ENCODE data around the gene PPP2R5A. TPM values are rescaled to one million over a fixed set of nuclear protein-coding genes. Genes with fewer than 3 reads are reported as not detected.
"Not testable (repeated sequence)": the region's sequence is repeated elsewhere in the genome, so short reads cannot be mapped to it uniquely, and the experiment has no call there.

PPP2R5A gene
- total RNA-seq, 2 donors from 2014 or later, result 61.0 to 69.5 TPM

DNA sequence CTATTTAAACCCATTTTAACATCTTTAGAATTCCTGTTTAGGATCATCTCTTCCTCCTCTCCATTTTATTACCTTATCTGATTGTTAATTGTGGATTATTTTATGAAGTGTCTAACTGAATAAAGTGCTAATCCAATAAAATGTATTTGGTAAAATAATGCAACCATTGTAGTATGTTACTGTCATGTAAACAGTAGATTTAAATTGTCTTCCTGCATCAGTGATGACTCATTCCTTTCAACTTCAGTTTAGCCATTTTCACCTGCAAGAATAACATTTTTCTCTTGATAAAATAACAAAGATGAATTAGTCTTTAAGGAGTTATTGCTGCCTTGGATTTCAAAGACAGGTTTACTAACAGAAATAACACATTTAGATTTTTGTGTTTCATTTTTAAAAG is 5.4 kb downstream of the PPP2R5A start:
- intact Hi-C loops (cut with DNase I, micrococcal nuclease), result loop anchor here in 1 of 2 donors (5.0 kb wide), 1 partner anchor 218 kb away; no protein-coding TSS in a partner anchor

DNA sequence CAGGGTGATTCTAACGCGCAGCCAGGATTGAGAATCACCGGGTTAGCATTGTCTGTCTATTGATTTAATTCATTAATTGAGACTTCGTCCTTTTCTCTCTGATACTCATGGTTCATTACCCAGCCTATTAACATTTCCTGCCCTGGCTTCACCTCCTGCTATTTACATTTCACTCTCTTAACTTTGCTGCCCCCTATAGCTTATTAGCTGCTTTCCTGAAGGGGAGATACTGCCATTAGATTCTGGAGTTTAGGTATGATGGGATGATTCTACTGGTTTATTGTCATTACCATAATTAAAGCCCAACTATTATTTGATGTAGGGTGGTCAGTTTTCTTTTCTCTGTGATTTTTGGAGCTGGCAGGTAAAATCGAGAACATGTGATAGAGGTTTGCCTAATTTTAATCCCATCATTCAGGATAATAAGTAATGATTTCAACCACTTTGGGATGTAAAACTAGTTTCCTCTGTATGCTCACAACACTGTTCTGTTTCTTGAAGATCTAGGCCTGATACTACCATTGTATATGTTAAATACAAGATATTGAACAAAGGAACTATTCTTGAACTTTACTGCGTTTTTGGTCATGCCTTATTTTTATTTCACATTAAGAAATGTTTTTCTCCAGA is 6.4 kb downstream of the PPP2R5A start:
- DNase-seq, result no peak
- ATAC-seq, result peak; percentile 59
- intact Hi-C loops (cut with DNase I, micrococcal nuclease), result loop anchor here in 1 of 2 donors (5.0 kb wide), 1 partner anchor 219 kb away; no protein-coding TSS in a partner anchor

More for the DNA sequence above, 5.4 kb downstream of the PPP2R5A start:
- no peak for DNase-seq
- no peak for ATAC-seq

DNA sequence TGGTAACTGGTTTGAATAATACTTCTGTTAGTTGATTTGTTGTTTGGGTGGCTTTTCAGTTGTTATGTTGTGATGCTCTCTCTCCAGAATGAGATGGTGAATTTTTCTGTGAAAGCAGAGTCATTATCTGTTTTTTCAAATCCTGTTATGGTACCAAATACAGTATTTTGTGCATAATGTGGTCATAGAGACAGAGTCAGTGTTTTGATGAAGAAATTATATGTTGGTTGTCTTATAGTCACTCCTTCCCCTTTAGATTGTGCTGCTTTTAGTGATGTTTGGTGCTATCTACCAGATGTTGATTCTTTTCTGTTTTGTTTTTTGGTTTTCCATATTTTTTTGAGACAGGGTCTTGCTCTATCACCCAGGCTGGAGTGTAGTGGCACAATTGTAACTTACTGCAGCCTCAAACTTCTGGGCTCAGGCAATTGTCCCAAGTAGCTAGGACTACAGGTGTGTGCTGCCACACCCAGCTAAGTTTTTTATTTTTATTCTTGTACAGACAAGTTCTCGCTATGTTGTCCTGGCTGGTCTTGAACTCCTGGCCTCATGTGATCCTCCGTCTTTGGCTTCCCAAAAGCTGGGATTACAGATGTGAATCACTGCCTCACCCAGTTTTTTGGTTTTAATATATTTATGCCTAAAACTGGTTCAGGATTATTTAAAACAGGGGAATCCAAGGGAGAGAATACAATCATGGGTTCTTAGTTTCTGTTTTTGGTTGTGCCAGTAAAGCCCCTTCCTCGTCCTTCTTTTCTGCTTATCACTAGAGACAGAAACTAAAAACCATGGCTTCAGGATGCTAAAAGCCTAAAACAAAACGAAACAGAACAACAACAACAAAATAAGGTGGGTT is 7.3 kb downstream of the PPP2R5A start:
- ATAC-seq (peak; percentile 58), DNase-seq (no peak)
- intact Hi-C loops (cut with DNase I, micrococcal nuclease), result loop anchor here in 1 of 2 donors (5.0 kb wide), 1 partner anchor 220 kb away; no protein-coding TSS in a partner anchor

- intact Hi-C loops (cut with DNase I, micrococcal nuclease), result loop anchor here in 1 of 2 donors (5.0 kb wide), 1 partner anchor 221 kb away; no protein-coding TSS in a partner anchor
- DNase-seq (no peak), ATAC-seq (peak; percentile 56)
Observed at GRCh38 chr1:212293579-212293978, 8.4 kb downstream of the PPP2R5A start.

GRCh38 chr1:212294983-212295382 is 9.8 kb downstream of the PPP2R5A start:
- intact Hi-C loops (cut with DNase I, micrococcal nuclease), result loop anchor here in 1 of 2 donors (5.0 kb wide), 1 partner anchor 223 kb away; no protein-coding TSS in a partner anchor
- ATAC-seq (no peak), DNase-seq (no peak)

GRCh38 chr1:212295579-212295978 is 10.4 kb downstream of the PPP2R5A start:
- intact Hi-C loops (cut with DNase I, micrococcal nuclease), result no loop called here
- DNase-seq (no peak), ATAC-seq (no peak)

DNA sequence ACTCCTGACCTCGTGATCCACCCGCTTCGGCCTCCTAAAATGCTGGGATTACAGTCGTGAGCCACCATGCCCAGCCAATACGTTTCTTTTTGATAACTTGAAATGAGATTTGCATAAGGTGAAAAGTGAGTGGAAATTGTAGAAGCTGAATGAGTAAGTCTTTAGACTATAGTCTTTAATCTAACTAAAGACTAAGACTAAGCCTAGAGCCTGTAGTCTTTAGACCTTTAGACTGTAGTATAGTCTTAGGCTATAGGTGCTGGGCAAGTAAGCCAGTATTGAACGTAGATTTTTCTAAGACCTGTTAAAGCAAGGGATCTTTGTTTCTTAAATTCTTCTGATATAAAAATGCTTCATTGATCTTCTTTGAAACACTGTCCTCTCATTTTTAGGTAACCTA is 12.1 kb downstream of the PPP2R5A start:
- intact Hi-C loops (cut with DNase I, micrococcal nuclease), result no loop called here
- no peak for DNase-seq
- ATAC-seq, result no peak

- intact Hi-C loops (cut with DNase I, micrococcal nuclease), result no loop called here
- DNase-seq, result no peak
- ATAC-seq, result no peak
Observed at GRCh38 chr1:212301580-212301979, 16.4 kb downstream of the PPP2R5A start.

DNA sequence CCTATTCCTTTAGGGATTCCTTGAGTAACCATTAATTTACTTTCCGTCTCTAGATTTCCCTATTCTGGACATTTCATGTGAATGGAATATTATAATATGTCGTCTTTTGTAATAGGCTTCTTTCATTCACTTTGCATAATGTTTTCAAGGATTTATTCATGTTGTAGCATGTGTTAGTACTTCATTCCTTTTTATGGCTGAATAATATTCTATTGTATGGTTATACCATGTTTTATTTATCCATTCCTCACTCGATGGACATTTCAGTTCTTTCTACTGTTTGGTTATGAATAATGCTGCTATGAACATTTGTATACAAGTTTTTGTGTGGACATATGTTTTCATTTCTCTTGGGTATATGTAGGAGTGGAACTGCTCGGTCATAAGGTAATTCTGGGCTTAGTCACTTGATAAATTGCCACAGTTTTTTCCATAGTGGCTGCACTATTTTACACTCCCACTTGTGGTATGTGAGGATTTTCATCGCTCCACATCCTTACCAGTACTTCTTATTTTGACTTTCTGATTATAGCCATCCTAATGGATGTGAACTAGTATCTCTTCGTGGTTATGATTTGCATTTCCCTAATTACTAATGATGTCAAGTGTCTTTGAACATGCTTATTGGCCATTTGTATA is 17.7 kb downstream of the PPP2R5A start:
- ATAC-seq, result no peak
- intact Hi-C loops (cut with DNase I, micrococcal nuclease), result no loop called here

GRCh38 chr1:212305342-212305741 is 20.1 kb downstream of the PPP2R5A start:
- no peak for DNase-seq
- peak; percentile 95 for ATAC-seq
- intact Hi-C loops (cut with DNase I, micrococcal nuclease), result no loop called here

More for the DNA sequence above, 17.7 kb downstream of the PPP2R5A start:
- DNase-seq, result no peak

DNA sequence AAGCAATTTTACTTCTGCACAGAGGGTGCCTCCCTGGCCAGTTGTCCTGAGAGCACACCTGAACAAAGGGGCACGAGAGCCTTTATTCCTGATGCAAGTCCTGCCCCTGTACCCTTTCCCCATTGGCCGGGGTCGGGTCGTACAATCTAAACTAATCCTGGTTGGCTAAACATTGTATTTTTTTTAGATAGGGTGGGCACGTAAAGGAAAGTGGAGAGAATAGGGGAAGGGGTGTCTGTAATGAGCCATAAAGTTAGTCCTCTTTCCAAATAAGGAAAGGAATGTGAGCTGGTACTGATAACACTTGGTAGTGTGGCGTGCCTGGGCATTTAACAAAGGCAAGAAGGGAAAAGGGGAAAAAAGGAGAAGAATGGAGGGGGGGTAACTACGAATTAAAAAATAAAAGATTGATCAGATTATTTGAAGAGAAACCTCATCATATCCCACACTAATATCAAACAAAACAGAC is 20.8 kb downstream of the PPP2R5A start:
- ATAC-seq; intact Hi-C loops (cut with DNase I, micrococcal nuclease); DNase-seq: not testable (repeated sequence)

GRCh38 chr1:212309967-212310366 is 24.8 kb downstream of the PPP2R5A start:
- no peak for ATAC-seq

GRCh38 chr1:212310383-212310782 is 25.2 kb downstream of the PPP2R5A start:
- no peak for ATAC-seq
- intact Hi-C loops (cut with DNase I, micrococcal nuclease), result no loop called here
- DNase-seq, result no peak

More at GRCh38 chr1:212309967-212310366, 24.8 kb downstream of the PPP2R5A start:
- DNase-seq, result no peak
- intact Hi-C loops (cut with DNase I, micrococcal nuclease), result no loop called here

DNA sequence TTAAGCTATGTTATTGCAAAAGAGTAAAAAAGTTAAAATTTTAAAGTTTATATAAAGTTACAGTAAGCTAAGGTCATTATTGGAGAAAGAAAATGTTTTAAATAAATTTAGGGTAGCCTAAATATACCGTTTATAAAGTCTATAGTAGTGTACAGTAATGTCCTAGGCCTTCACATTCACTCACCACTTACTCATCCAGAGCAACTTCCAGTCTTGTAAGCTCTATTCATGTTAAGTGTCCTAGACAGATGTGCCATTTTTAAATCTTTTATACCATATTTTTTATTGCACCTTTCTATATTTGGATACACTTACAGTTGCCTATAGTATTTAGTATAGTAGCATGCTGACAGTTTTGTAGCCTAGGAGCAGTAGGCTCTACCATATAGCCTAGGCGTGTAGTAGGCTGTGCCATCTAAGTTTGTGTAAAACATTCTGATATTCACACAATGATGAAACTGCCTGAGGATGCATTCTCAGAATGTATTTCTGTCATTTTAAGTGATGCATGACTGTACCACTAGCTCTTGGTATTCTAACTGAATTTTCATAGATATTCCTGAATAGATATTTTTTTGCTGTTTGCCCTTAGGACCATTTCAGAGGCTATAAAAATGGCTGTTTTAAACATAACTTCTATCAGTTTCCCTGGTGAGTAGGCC is 26.8 kb downstream of the PPP2R5A start:
- intact Hi-C loops (cut with DNase I, micrococcal nuclease), result no loop called here
- DNase-seq, result no peak
- ATAC-seq, result no peak

- intact Hi-C loops (cut with DNase I, micrococcal nuclease), result no loop called here
- ATAC-seq, result no peak
- DNase-seq, result no peak
Observed at GRCh38 chr1:212313616-212314015, 28.4 kb downstream of the PPP2R5A start.

DNA sequence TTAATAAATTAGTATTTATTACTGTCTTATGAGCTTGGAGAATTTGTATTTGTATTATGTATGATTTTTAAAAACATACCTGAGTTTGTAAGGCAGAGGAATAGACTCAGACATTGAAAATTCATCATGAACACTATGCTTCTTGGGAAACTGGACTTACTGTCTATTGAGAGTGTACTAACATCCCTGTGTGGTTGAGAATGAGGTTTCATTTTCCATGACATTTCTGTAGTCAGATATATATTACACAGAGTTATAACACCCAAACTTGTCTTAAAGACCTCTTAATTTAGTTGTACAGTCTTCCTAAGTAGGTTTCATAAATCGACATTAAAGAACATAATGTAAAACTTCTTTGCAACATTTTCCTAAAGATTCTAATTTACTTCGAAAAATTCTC is 30.0 kb downstream of the PPP2R5A start:
- DNase-seq (no peak), ATAC-seq (no peak)
- intact Hi-C loops (cut with DNase I, micrococcal nuclease), result no loop called here

GRCh38 chr1:212315907-212316306 is 30.7 kb downstream of the PPP2R5A start:
- no peak for DNase-seq
- ATAC-seq, result peak; percentile 80

GRCh38 chr1:212317916-212318315 is 32.7 kb downstream of the PPP2R5A start:
- ATAC-seq, result peak; percentile 60
- peak in 1 of 2 donors; percentile 56 for DNase-seq
- intact Hi-C loops (cut with DNase I, micrococcal nuclease), result no loop called here

More at GRCh38 chr1:212315907-212316306, 30.7 kb downstream of the PPP2R5A start:
- intact Hi-C loops (cut with DNase I, micrococcal nuclease), result no loop called here

GRCh38 chr1:212321031-212321430 is 35.8 kb downstream of the PPP2R5A start:
- ATAC-seq; intact Hi-C loops (cut with DNase I, micrococcal nuclease); DNase-seq: not testable (repeated sequence)

Data from left colon (tissue), 2 donors.